K562 (cell line): ENCODE results near the gene GPR37. TPM values are rescaled to one million over a fixed set of nuclear protein-coding genes. Genes with fewer than 3 reads are reported as not detected.

ENCODE experiments used
- ATAC-seq: fragments of 200-7000 bp; cut with Tn5 transposase; 3 replicates; pipeline ENCODE4 v1.9.1; 2020; ENCODE audit warnings: moderate library complexity
- BruUV-seq: library from RNA; stranded (reverse); fragments of 400-500 nt; replicated peaks from 2 replicates; lab custom pipeline; 2021; lab: Mats Ljungman, UMichigan
- CTCF ChIA-PET: fragments of 300-600 bp; formaldehyde crosslinking; extraction: SDS; loops from one replicate; lab custom pipeline; 2021; ENCODE audit warnings: low intra/inter-chr PET ratio; lab: Yijun Ruan, JAX
- POLR2A ChIA-PET: fragments of 300-600, 350-650 bp; sonication (Branson Sonifier 250); formaldehyde crosslinking; extraction: SDS; loops from one replicate; lab custom pipeline; 2021; ENCODE audit warnings: antibody characterized with exemption, inconsistent platforms; lab: Yijun Ruan, JAX
- DNase-seq, 4 experiments: peaks; one replicate each; pipeline versions ENCODE4 v3.0.0 to v3.0.0-alpha.2; 2011 to 2018; ENCODE audit warnings: low spot score in 3 of 4, mixed read lengths in 3 of 4; ENCODE audit errors: extremely low read depth in 1 of 4
- FAIRE-seq: peaks from 2 replicates; lab custom pipeline; 2011; peaks lifted over from hg19 to GRCh38; lab: Jason Lieb, UNC
- H2AFZ ChIP-seq: 2 replicates; pipeline ENCODE4 v1.6.0; 2011; ENCODE audit warnings: low read depth, low read length, control low read depth, inconsistent platforms
- H3K27ac ChIP-seq: fragments of 200-600 bp; 3 replicates; pipeline ENCODE4 v1.8.0; 2011; ENCODE audit warnings: low read depth, mild to moderate bottlenecking, control low read depth, inconsistent platforms, low read length, moderate library complexity, mixed read lengths; ENCODE audit errors: extremely low read depth
- H3K27me3 ChIP-seq, 2 experiments: fragments of 300-600 bp in 1 of 2; 2 replicates in 1 of 2; 3 replicates in 1 of 2; pipeline versions ENCODE4 v1.6.0 to v1.8.0; 2011; ENCODE audit warnings: inconsistent platforms in 2 of 2, low read length in 2 of 2, mild to moderate bottlenecking in 1 of 2, mixed read lengths in 1 of 2, moderate library complexity in 1 of 2; ENCODE audit not compliant: control insufficient read depth in 2 of 2, insufficient read depth in 2 of 2
- H3K36me3 ChIP-seq: fragments of 300-600 bp; 3 replicates; pipeline ENCODE4 v1.8.0; 2011; ENCODE audit warnings: mild to moderate bottlenecking, low read length, inconsistent platforms; ENCODE audit not compliant: control insufficient read depth, insufficient read depth
- H3K4me1 ChIP-seq, 2 experiments: fragments of 200-600 bp in 1 of 2; replicated peaks in 1 of 2; 2 replicates in 1 of 2; 3 replicates in 1 of 2; pipeline versions ENCODE4 v1.5.1 to v1.8.0; 2011; ENCODE audit warnings: inconsistent platforms in 2 of 2, low read length in 2 of 2, mild to moderate bottlenecking in 1 of 2, mixed read lengths in 1 of 2, moderate library complexity in 1 of 2; ENCODE audit not compliant: control insufficient read depth in 2 of 2, insufficient read depth in 2 of 2
- H3K4me2 ChIP-seq: 2 replicates; pipeline ENCODE4 v1.6.1; 2011; ENCODE audit warnings: low read length, control low read depth, inconsistent platforms, mixed read lengths; ENCODE audit not compliant: insufficient read depth
- H3K4me3 ChIP-seq: fragments of 200-600 bp; sonication (generic), shearing (Covaris generic); 2 replicates; pipeline ENCODE4 v1.5.1; 2016; ENCODE audit warnings: control low read depth, inconsistent platforms
- H3K79me2 ChIP-seq: fragments of 200-600 bp; 3 replicates; pipeline ENCODE4 v1.8.0; 2011; ENCODE audit warnings: low read length, inconsistent platforms; ENCODE audit not compliant: control insufficient read depth, insufficient read depth
- H3K9ac ChIP-seq, 2 experiments: 2 replicates each; pipeline versions ENCODE4 v1.6.0 to v1.6.1; 2011; ENCODE audit warnings: low read depth in 2 of 2, low read length in 2 of 2, control low read depth in 1 of 2, inconsistent platforms in 1 of 2, mild to moderate bottlenecking in 1 of 2, mixed read lengths in 1 of 2; ENCODE audit not compliant: insufficient read depth in 1 of 2
- H3K9me1 ChIP-seq: one replicate; pipeline ENCODE4 v1.6.0; 2011; ENCODE audit warnings: inconsistent platforms, mild to moderate bottlenecking, low read length, moderate library complexity; ENCODE audit not compliant: control insufficient read depth, insufficient read depth
- H3K9me3 ChIP-seq: replicated peaks from 2 replicates; pipeline ENCODE4 v1.5.1; 2011; ENCODE audit warnings: low read depth, low read length, inconsistent platforms; ENCODE audit not compliant: control insufficient read depth, insufficient read depth
- H4K20me1 ChIP-seq: replicated peaks from 2 replicates; pipeline ENCODE4 v1.6.1; 2011; ENCODE audit warnings: low read length, inconsistent platforms, mixed read lengths; ENCODE audit not compliant: control insufficient read depth, insufficient read depth
- ARID1B ChIP-seq: fragments of 450-650 bp; IDR thresholded peaks from 2 replicates; pipeline ENCODE4 v1.6.1; 2016; ENCODE audit warnings: antibody characterized with exemption, mild to moderate bottlenecking, inconsistent platforms
- ASH1L ChIP-seq: fragments of 450-650 bp; IDR thresholded peaks from 2 replicates; pipeline ENCODE4 v1.6.1; 2018; ENCODE audit warnings: borderline replicate concordance, mild to moderate bottlenecking, low read depth; ENCODE audit not compliant: partially characterized antibody
- CBX8 ChIP-seq: fragments of 200-600 bp; sonication (generic); IDR thresholded peaks from 2 replicates; pipeline ENCODE4 v1.6.1; 2012; ENCODE audit warnings: borderline replicate concordance, mixed run types, low read depth, mild to moderate bottlenecking, moderate library complexity, mixed read lengths, low read length, control low read depth, inconsistent platforms; ENCODE audit not compliant: poor library complexity, severe bottlenecking; ENCODE audit errors: extremely low read depth
- CHD2 ChIP-seq: IDR thresholded peaks from 2 replicates; pipeline ENCODE4 v1.6.1; 2011; ENCODE audit warnings: low read depth, low read length
- NFRKB ChIP-seq: fragments of 450-650 bp; IDR thresholded peaks from 2 replicates; pipeline ENCODE4 v1.6.1; 2016; ENCODE audit warnings: low read depth
- TAF7 ChIP-seq: fragments of 450-650 bp; IDR thresholded peaks from 2 replicates; pipeline ENCODE4 v1.6.1; 2016; ENCODE audit warnings: missing genetic modification characterization, missing compliant biosample characterization
- TAL1 ChIP-seq: fragments of 450-650 bp; IDR thresholded peaks from 2 replicates; pipeline ENCODE4 v1.6.1; 2016; ENCODE audit warnings: mild to moderate bottlenecking
- TARDBP ChIP-seq: fragments of 450-650 bp; IDR thresholded peaks from 2 replicates; pipeline ENCODE4 v1.6.1; 2016
- ZFP36 ChIP-seq: fragments of 150-350 bp; IDR thresholded peaks from 2 replicates; pipeline ENCODE4 v1.6.1; 2018; ENCODE audit warnings: low read length, low read depth; ENCODE audit not compliant: partially characterized antibody
- ZNF431 ChIP-seq: sonication (generic); formaldehyde crosslinking; IDR thresholded peaks from 2 replicates; pipeline ENCODE4 v1.8.0; 2022; ENCODE audit warnings: mild to moderate bottlenecking, missing genetic modification reagents
- WGBS: fragments of 100-300 bp; shearing (Covaris generic); methylation state at CpG from one replicate; pipeline ENCODE4 v1.1.6; 2016; ENCODE audit warnings: low coverage, mixed read lengths; ENCODE audit not compliant: insufficient coverage; ENCODE audit errors: missing lambda C conversion rate; 5-methylcytosine and 5-hydroxymethylcytosine counted together
- in situ Hi-C: fragments of 300-500 bp; cut with MboI; formaldehyde crosslinking; loops from 4 replicates; pipeline ENCODE4 v1.15.0; 2018; ENCODE audit warnings: inconsistent platforms, mixed read lengths
- intact Hi-C: fragments of 100-400 bp; cut with micrococcal nuclease; formaldehyde crosslinking; loops from 2 replicates; pipeline ENCODE4 v1.14.2; 2022
- polyA plus RNA-seq, 8 experiments: library from polyadenylated mRNA; depleted of rRNA in 4 of 8; stranded (reverse) in 5 of 8; unstranded in 3 of 8; fragments of >200 nt; fragmentation: Nextera tagmentation in 2 of 8; fragmentation: Illumina TruSeq in 1 of 8; extraction: Ambion mirVana in 2 of 8; extraction: Trizol in 1 of 8; gene quantifications; 2 replicates each; pipeline versions ENCODE4 v1.2.1 to v1.2.3, GENCODE V29; 2011 to 2014; ENCODE audit warnings: inconsistent platforms in 1 of 8, missing spikeins in 1 of 8
- total RNA-seq, 7 experiments: library from RNA; depleted of rRNA in 6 of 7; stranded (reverse); fragments of >200 nt in 6 of 7; fragmentation: Illumina TruSeq in 2 of 7; extraction: Trizol in 2 of 7; gene quantifications; 2 replicates each; pipeline versions ENCODE4 v1.2.1 to v1.2.3, GENCODE V29; 2011 to 2021; ENCODE audit warnings: low replicate concordance in 1 of 7

The GPR37 gene
- total and polyA plus RNA-seq, 9 of the 15 experiments (the other 6 are each of a cell fraction or from before 2014, with no cell fraction given): 0.03 TPM; not detected in 8

GRCh38 chr7:124810605-124811004 lies 45.0 kb upstream of the GPR37 start:
- Histone ChIP-seq H3K4me2 (no peak overlapping the region), H3K27ac (no peak overlapping the region), H3K36me3 (no peaks in the 10 kb centered on the region), H2AFZ (no peak overlapping the region), H3K9ac (no peak overlapping the region), H3K4me3 (no peak overlapping the region), H3K9me1 (no peaks in the 10 kb centered on the region), H3K27me3 (no peaks in the 10 kb centered on the region), H3K4me1 (no peaks in the 10 kb centered on the region), H3K9me3 (no peaks in the 10 kb centered on the region), H3K79me2 (no peaks in the 10 kb centered on the region), H4K20me1 (no peaks in the 10 kb centered on the region)
- BruUV-seq: no TSS peak
- intact Hi-C loops: no loop called here
- ChIA-PET POLR2A (interaction anchor here (1.4 kb wide), 1 partner anchor 9 kb away, joined by 3 read pairs; no protein-coding TSS in a partner anchor), CTCF (no interaction called here)
- DNase-seq (no peak), ATAC-seq (no peak), FAIRE-seq (no peak)
- in situ Hi-C loops: no loop called here
- WGBS: 4% methylated on average over 3 of the region's 3 CpGs
- TF ChIP-seq ARID1B: no peak
- no peak for TF ChIP-seq TAL1
- no peak for TF ChIP-seq CBX8
- TF ChIP-seq CHD2: no peak
- TF ChIP-seq ZNF431 (CRISPR knock-in tag): no peak
- no peak for TF ChIP-seq ASH1L
- TF ChIP-seq ZFP36: no peak
- TF ChIP-seq NFRKB: no peak
- no peak for TF ChIP-seq TAF7 (tag)
- TF ChIP-seq TARDBP: no peak
